T-cell (primary cell): ENCODE measurements around the gene DGKD. TPM values are rescaled to one million over a fixed set of nuclear protein-coding genes. Genes with fewer than 3 reads are reported as not detected.

ENCODE experiments used
- ATAC-seq, 4 experiments: fragments of 200-7000 bp in 3 of 4; fragments of 150-1000 bp in 1 of 4; cut with Tn5 transposase; replicated peaks in 1 of 4; 1 replicate in 3 of 4; 2 replicates in 1 of 4; pipeline ENCODE4 v1.10.0; 2021; ENCODE audit warnings: moderate library complexity in 3 of 4, mild to moderate bottlenecking in 2 of 4, moderate number of reproducible peaks in 1 of 4
- CTCF ChIA-PET, 2 donors: fragments of 300-600 bp; sonication (Branson Sonifier 250); formaldehyde crosslinking; loops; one replicate each; lab custom pipeline; 2022; ENCODE audit warnings: antibody characterized with exemption in 2 of 2; lab: Charles Lee
- POLR2A ChIA-PET, 2 donors: fragments of 300-600 bp; sonication (Branson Sonifier 250); formaldehyde crosslinking; loops; one replicate each; lab custom pipeline; 2022; ENCODE audit warnings: antibody characterized with exemption in 2 of 2; lab: Charles Lee
- DNase-seq, 35 experiments: peaks; one replicate each; pipeline versions ENCODE4 v3.0.0 to v3.0.0-alpha.2; 2013 to 2023
- H3K27ac ChIP-seq: one replicate; pipeline ENCODE4 v1.5.1; 2013; ENCODE audit warnings: low read length
- H3K27me3 ChIP-seq, 2 experiments: replicated peaks in 1 of 2; 1 replicate in 1 of 2; 2 replicates in 1 of 2; pipeline versions ENCODE4 v1.6.1 to v1.7.0; 2013; ENCODE audit warnings: low read length in 1 of 2, mixed read lengths in 1 of 2; ENCODE audit not compliant: control insufficient read depth in 2 of 2, insufficient read depth in 2 of 2; ENCODE audit errors: extremely low read depth in 1 of 2
- H3K36me3 ChIP-seq, 2 donors: 1 replicate in 1 of 2; 2 replicates in 1 of 2; pipeline versions ENCODE4 v1.6.1 to v1.7.0; 2013; ENCODE audit warnings: low read length in 1 of 2; ENCODE audit not compliant: control insufficient read depth in 2 of 2, insufficient read depth in 1 of 2; ENCODE audit errors: extremely low read depth in 1 of 2
- H3K4me1 ChIP-seq, 2 experiments: 1 replicate in 1 of 2; 2 replicates in 1 of 2; pipeline versions ENCODE4 v1.6.1 to v1.7.0; 2013; ENCODE audit warnings: low read length in 2 of 2, mixed read lengths in 1 of 2; ENCODE audit not compliant: insufficient read depth in 2 of 2, control insufficient read depth in 1 of 2; ENCODE audit errors: extremely low read depth in 1 of 2
- H3K4me3 ChIP-seq, 2 donors: 1 replicate in 1 of 2; 2 replicates in 1 of 2; pipeline versions ENCODE4 v1.5.1 to v1.7.0; 2013; ENCODE audit warnings: mild to moderate bottlenecking in 2 of 2, low read length in 1 of 2, moderate library complexity in 1 of 2; ENCODE audit not compliant: control insufficient read depth in 1 of 2; ENCODE audit errors: extremely low read depth in 1 of 2
- H3K9me3 ChIP-seq: 2 replicates; pipeline ENCODE4 v1.7.0; 2013
- H3K27ac Mint-ChIP-seq, 2 donors: one replicate each; pipeline ENCODE4 v1.8.0; 2020 to 2021; ENCODE audit warnings: mild to moderate bottlenecking in 2 of 2, mixed read lengths in 2 of 2
- H3K27me3 Mint-ChIP-seq, 2 donors: one replicate each; pipeline ENCODE4 v1.8.0; 2021 to 2022; ENCODE audit warnings: mixed read lengths in 2 of 2
- H3K36me3 Mint-ChIP-seq: one replicate; pipeline ENCODE4 v1.8.0; 2021; ENCODE audit warnings: mixed read lengths
- H3K4me1 Mint-ChIP-seq, 3 donors: one replicate each; pipeline ENCODE4 v1.8.0; 2020 to 2022; ENCODE audit warnings: mixed read lengths in 3 of 3, mild to moderate bottlenecking in 1 of 3
- H3K4me3 Mint-ChIP-seq, 3 donors: one replicate each; pipeline ENCODE4 v1.8.0; 2020 to 2022; ENCODE audit warnings: mild to moderate bottlenecking in 3 of 3, mixed read lengths in 3 of 3, moderate library complexity in 3 of 3
- H3K9me3 Mint-ChIP-seq, 3 donors: one replicate each; pipeline ENCODE4 v1.8.0; 2020 to 2022; ENCODE audit warnings: mixed read lengths in 3 of 3
- WGBS: methylation state at CpG from one replicate; pipeline ENCODE4 v1.1.5; 2013; ENCODE audit warnings: missing lambda C conversion rate; ENCODE audit not compliant: insufficient coverage; 5-methylcytosine and 5-hydroxymethylcytosine counted together
- total RNA-seq, 35 experiments: library from RNA in 6 of 35; stranded (reverse) in 6 of 35; fragments of 120-200 nt in 1 of 35; gene quantifications; one replicate each; pipeline versions ENCODE4 v1.2.1 to v1.2.4 and lab custom pipeline; 2013 to 2026

Gene DGKD
- total RNA-seq, 5 donors from 2014 or later (not counting 1 experiment from before 2014, with no cell fraction given): 143 to 254 (median 163) TPM

- ChIA-PET POLR2A (no interaction called here), CTCF (interaction anchor here in 1 of 2 donors (0.6 kb wide), 1 partner anchor 919 kb away, joined by 5 read pairs; no protein-coding TSS in a partner anchor)
- H3K27me3 ChIP-seq: no peaks in the 10 kb centered on the region
- H3K36me3 ChIP-seq: peaks cover 8 to 25% of the 10 kb centered on the region in 2 donors
- Mint-ChIP-seq H3K4me3 (no peak overlapping the region), H3K4me1 (no peaks in the 10 kb centered on the region), H3K27me3 (no peaks in the 10 kb centered on the region), H3K27ac (peak overlapping the region in 1 of 2 donors; percentile 22), H3K36me3 (peaks cover 34% of the 10 kb centered on the region), H3K9me3 (no peaks in the 10 kb centered on the region)
- WGBS: 96% methylated on average over 16 of the region's 22 CpGs
- H3K4me3 ChIP-seq: no peak overlapping the region
- DNase-seq (no peak), ATAC-seq (no peak)
- H3K4me1 ChIP-seq: no peaks in the 10 kb centered on the region
- H3K27ac ChIP-seq: no peak overlapping the region
- no peaks in the 10 kb centered on the region for H3K9me3 ChIP-seq
These were observed 127.3 kb downstream of the DGKD start for GRCh38 chr2:233481368-233482142.

- ChIA-PET CTCF (interaction anchor here in 1 of 2 donors (0.6 kb wide), 1 partner anchor 918 kb away, joined by 5 read pairs; no protein-coding TSS in a partner anchor), POLR2A (no interaction called here)
- no peak for DNase-seq
- Histone ChIP-seq H3K36me3 (peaks cover 4 to 19% of the 10 kb centered on the region in 2 donors), H3K4me3 (no peak overlapping the region), H3K27ac (no peak overlapping the region), H3K4me1 (no peaks in the 10 kb centered on the region), H3K9me3 (no peaks in the 10 kb centered on the region), H3K27me3 (no peaks in the 10 kb centered on the region)
- Mint-ChIP-seq H3K36me3 (peaks cover 37% of the 10 kb centered on the region), H3K9me3 (no peaks in the 10 kb centered on the region), H3K4me3 (no peak overlapping the region), H3K27ac (peak overlapping the region in 1 of 2 donors; percentile 3), H3K27me3 (no peaks in the 10 kb centered on the region), H3K4me1 (no peaks in the 10 kb centered on the region)
- WGBS: 89% methylated on average over 5 of the region's 5 CpGs
- no peak for ATAC-seq
These were observed 128.3 kb downstream of the DGKD start for GRCh38 chr2:233482616-233483015.

- no peak overlapping the region for H3K27ac Mint-ChIP-seq
These were observed 131.4 kb downstream of the DGKD start for GRCh38 chr2:233485726-233486125.

GRCh38 chr2:233486357-233486756, 132.1 kb downstream of the DGKD start:
- no peak for ATAC-seq
- no peaks in the 10 kb centered on the region for H3K9me3 Mint-ChIP-seq
- no peaks in the 10 kb centered on the region for H3K27me3 ChIP-seq
- H3K4me1 Mint-ChIP-seq: no peaks in the 10 kb centered on the region
- peaks cover 4 to 44% of the 10 kb centered on the region in 2 donors for H3K36me3 ChIP-seq
- WGBS: 89% methylated on average over 4 of the region's 4 CpGs
- H3K9me3 ChIP-seq: no peaks in the 10 kb centered on the region
- no peak for DNase-seq
- H3K27ac ChIP-seq: no peak overlapping the region
- ChIA-PET POLR2A (no interaction called here), CTCF (no interaction called here)
- no peak overlapping the region for H3K27ac Mint-ChIP-seq
- H3K27me3 Mint-ChIP-seq: no peaks in the 10 kb centered on the region
- peaks cover 56% of the 10 kb centered on the region for H3K36me3 Mint-ChIP-seq
- no peak overlapping the region for H3K4me3 Mint-ChIP-seq
- H3K4me1 ChIP-seq: no peaks in the 10 kb centered on the region
- H3K4me3 ChIP-seq: no peak overlapping the region

More at GRCh38 chr2:233485726-233486125, 131.4 kb downstream of the DGKD start:
- Mint-ChIP-seq H3K36me3 (peaks cover 53% of the 10 kb centered on the region), H3K9me3 (no peaks in the 10 kb centered on the region), H3K27me3 (no peaks in the 10 kb centered on the region), H3K4me3 (no peak overlapping the region), H3K4me1 (no peaks in the 10 kb centered on the region)
- ATAC-seq (no peak), DNase-seq (no peak)
- CTCF ChIA-PET: no interaction called here
- Histone ChIP-seq H3K27ac (no peak overlapping the region), H3K27me3 (no peaks in the 10 kb centered on the region), H3K9me3 (no peaks in the 10 kb centered on the region), H3K4me3 (no peak overlapping the region), H3K36me3 (peaks cover 4 to 37% of the 10 kb centered on the region in 2 donors), H3K4me1 (no peaks in the 10 kb centered on the region)
- WGBS: 94% methylated on average over 10 of the region's 15 CpGs
- POLR2A ChIA-PET: no interaction called here

- Mint-ChIP-seq H3K27me3 (no peaks in the 10 kb centered on the region), H3K4me1 (no peaks in the 10 kb centered on the region), H3K27ac (no peak overlapping the region), H3K4me3 (no peak overlapping the region), H3K9me3 (no peaks in the 10 kb centered on the region), H3K36me3 (peaks cover 60% of the 10 kb centered on the region)
- Histone ChIP-seq H3K27ac (no peak overlapping the region), H3K4me1 (no peaks in the 10 kb centered on the region), H3K36me3 (peaks cover 4 to 50% of the 10 kb centered on the region in 2 donors), H3K4me3 (no peak overlapping the region), H3K27me3 (no peaks in the 10 kb centered on the region), H3K9me3 (no peaks in the 10 kb centered on the region)
- CTCF ChIA-PET: no interaction called here
- 96% methylated on average over 2 of the region's 4 CpGs for WGBS
- DNase-seq: no peak
- POLR2A ChIA-PET: no interaction called here
- ATAC-seq: no peak
These were observed 132.7 kb downstream of the DGKD start for GRCh38 chr2:233486778-233487552.

- DNase-seq: no peak
- Mint-ChIP-seq H3K9me3 (no peaks in the 10 kb centered on the region), H3K4me3 (no peak overlapping the region), H3K27ac (no peak overlapping the region), H3K36me3 (peaks cover 55% of the 10 kb centered on the region), H3K4me1 (no peaks in the 10 kb centered on the region), H3K27me3 (no peaks in the 10 kb centered on the region)
- no CpG with 5 or more reads among the region's 9 CpGs for WGBS
- POLR2A ChIA-PET: no interaction called here
- Histone ChIP-seq H3K4me3 (no peak overlapping the region), H3K36me3 (peaks cover 4 to 47% of the 10 kb centered on the region in 2 donors), H3K9me3 (no peaks in the 10 kb centered on the region), H3K4me1 (no peaks in the 10 kb centered on the region), H3K27me3 (no peaks in the 10 kb centered on the region), H3K27ac (no peak overlapping the region)
- CTCF ChIA-PET: no interaction called here
- ATAC-seq: no peak
These were observed 133.6 kb downstream of the DGKD start for GRCh38 chr2:233487748-233488345.
